Measurements from ENCODE around the gene SHB.

Gene SHB

GRCh38 chr9:37999588-38000189 lies 69.3 kb downstream of the SHB start:
- TF ChIP-seq TAF1 (IDR thresholded peaks at IDR 0.05; ENCODE audit: borderline replicate concordance, insufficient read depth, low read length) (no peak), SIN3A (IDR thresholded peaks at IDR 0.05; ENCODE audit: borderline replicate concordance, insufficient read depth, low read length) (no peak), POLR2AphosphoS5 (IDR thresholded peaks at IDR 0.05; ENCODE audit: low read depth, low read length) (no peak), FOXP2 (optimal IDR thresholded peaks at IDR 0.05; ENCODE audit: borderline replicate concordance, extremely low read depth, extremely low read length, insufficient read depth) (no peak), REST (IDR thresholded peaks at IDR 0.05; ENCODE audit: insufficient read depth in 1 of 2, low read depth in 2 of 2, low read length in 2 of 2) (no peak)

GRCh38 chr9:37998881-37999587 lies 70.0 kb downstream of the SHB start:
- TF ChIP-seq SIN3A (IDR thresholded peaks at IDR 0.05; ENCODE audit: borderline replicate concordance, insufficient read depth, low read length) = no peak

- TF ChIP-seq SIN3A (IDR thresholded peaks at IDR 0.05; ENCODE audit: borderline replicate concordance, insufficient read depth, low read length) = no peak
- no peak for TF ChIP-seq TAF1 (IDR thresholded peaks at IDR 0.05; ENCODE audit: borderline replicate concordance, insufficient read depth, low read length)
- TF ChIP-seq FOXP2 (optimal IDR thresholded peaks at IDR 0.05; ENCODE audit: borderline replicate concordance, extremely low read depth, extremely low read length, insufficient read depth) = no peak
- no peak for TF ChIP-seq POLR2AphosphoS5 (IDR thresholded peaks at IDR 0.05; ENCODE audit: low read depth, low read length)
- TF ChIP-seq REST (IDR thresholded peaks at IDR 0.05; ENCODE audit: insufficient read depth in 1 of 2, low read depth in 2 of 2, low read length in 2 of 2) = no peak
Measured at GRCh38 chr9:37997636-37998374, 71.2 kb downstream of the SHB start.

- TF ChIP-seq FOXP2 (optimal IDR thresholded peaks at IDR 0.05; ENCODE audit: borderline replicate concordance, extremely low read depth, extremely low read length, insufficient read depth) = no peak
- TF ChIP-seq TAF1 (IDR thresholded peaks at IDR 0.05; ENCODE audit: borderline replicate concordance, insufficient read depth, low read length) = no peak
- TF ChIP-seq POLR2AphosphoS5 (IDR thresholded peaks at IDR 0.05; ENCODE audit: low read depth, low read length) = no peak
- no peak for TF ChIP-seq SIN3A (IDR thresholded peaks at IDR 0.05; ENCODE audit: borderline replicate concordance, insufficient read depth, low read length)
- TF ChIP-seq REST (IDR thresholded peaks at IDR 0.05; ENCODE audit: insufficient read depth in 1 of 2, low read depth in 2 of 2, low read length in 2 of 2) = no peak
Measured at GRCh38 chr9:37996819-37997217, 72.2 kb downstream of the SHB start.

GRCh38 chr9:37995961-37996818 lies 72.8 kb downstream of the SHB start:
- TF ChIP-seq FOXP2 (optimal IDR thresholded peaks at IDR 0.05; ENCODE audit: borderline replicate concordance, extremely low read depth, extremely low read length, insufficient read depth) = no peak
- TF ChIP-seq REST (IDR thresholded peaks at IDR 0.05; ENCODE audit: insufficient read depth in 1 of 2, low read depth in 2 of 2, low read length in 2 of 2) = no peak
- TF ChIP-seq POLR2AphosphoS5 (IDR thresholded peaks at IDR 0.05; ENCODE audit: low read depth, low read length) = no peak
- TF ChIP-seq TAF1 (IDR thresholded peaks at IDR 0.05; ENCODE audit: borderline replicate concordance, insufficient read depth, low read length) = no peak
- no peak for TF ChIP-seq SIN3A (IDR thresholded peaks at IDR 0.05; ENCODE audit: borderline replicate concordance, insufficient read depth, low read length)
